ENCODE data around the gene ZNF679.
"Not testable (repeated sequence)": the region's sequence is repeated elsewhere in the genome, so short reads cannot be mapped to it uniquely, and the experiment has no call there.

Gene ZNF679

DNA sequence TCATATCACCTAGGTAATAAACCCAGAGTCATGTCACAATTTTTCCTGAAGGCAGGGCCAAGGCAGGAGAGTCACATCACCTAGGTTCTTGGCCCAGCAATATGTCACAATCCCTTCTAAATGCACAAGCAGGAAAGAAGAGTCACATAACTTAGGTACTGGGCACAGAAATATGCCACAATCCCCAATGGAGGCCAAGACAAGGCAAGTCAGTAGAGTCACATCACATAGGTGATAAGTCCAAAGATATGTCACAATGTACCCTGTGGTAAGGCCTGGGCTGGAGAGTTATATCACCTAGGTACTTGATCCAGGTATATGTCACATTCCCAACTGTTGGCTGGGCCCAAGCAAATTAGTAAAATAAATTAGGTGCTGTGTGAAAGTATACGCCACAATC, at the start of gene ZNF679:
Gene ZNF679, plus strand, starts transcription at position 301 of the 400 bp plus-strand sequence. CDS start 20,644 bp downstream, outside the sequence.
- not testable (repeated sequence) for DNase-seq

DNA sequence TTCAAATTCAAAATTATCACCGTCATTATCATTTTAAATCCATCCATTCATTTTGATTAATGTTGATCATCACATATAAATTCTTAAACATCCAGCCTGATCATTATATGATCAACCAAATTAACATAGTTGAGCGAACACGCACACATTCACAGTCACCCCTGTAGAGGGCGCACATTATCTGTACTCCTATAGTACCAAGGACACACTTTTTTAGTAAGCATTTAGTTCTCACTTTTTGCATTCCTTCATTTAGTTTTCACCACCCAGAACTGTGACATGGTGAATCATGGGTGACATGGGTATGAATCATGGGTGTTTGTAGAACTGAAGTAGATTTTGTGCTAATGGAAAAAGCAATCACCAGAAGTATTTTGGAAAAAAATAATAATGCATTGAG, 47.3 kb upstream of the ZNF679 start:
- no peak for DNase-seq

DNA sequence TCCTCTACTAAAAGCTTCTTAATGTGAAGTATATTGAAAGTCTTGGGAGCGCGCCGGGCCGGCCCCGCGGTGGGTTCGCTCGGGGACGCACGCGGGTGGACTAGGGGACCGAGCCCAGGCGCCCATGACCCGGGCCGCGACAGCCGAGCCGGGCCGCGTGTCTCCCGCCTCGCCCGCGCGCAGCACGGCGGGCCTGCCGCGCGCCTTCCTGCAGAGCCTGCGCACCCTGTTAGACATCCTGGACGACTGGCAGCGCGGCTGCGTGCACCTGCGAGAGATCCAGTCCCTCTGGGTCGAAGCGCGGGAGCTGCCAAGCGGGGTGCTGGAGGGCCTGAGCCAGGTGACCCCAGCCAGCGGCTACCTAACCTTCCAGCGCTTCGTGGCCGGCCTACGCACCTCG, 46.7 kb upstream of the ZNF679 start:
- DNase-seq = no peak

DNA sequence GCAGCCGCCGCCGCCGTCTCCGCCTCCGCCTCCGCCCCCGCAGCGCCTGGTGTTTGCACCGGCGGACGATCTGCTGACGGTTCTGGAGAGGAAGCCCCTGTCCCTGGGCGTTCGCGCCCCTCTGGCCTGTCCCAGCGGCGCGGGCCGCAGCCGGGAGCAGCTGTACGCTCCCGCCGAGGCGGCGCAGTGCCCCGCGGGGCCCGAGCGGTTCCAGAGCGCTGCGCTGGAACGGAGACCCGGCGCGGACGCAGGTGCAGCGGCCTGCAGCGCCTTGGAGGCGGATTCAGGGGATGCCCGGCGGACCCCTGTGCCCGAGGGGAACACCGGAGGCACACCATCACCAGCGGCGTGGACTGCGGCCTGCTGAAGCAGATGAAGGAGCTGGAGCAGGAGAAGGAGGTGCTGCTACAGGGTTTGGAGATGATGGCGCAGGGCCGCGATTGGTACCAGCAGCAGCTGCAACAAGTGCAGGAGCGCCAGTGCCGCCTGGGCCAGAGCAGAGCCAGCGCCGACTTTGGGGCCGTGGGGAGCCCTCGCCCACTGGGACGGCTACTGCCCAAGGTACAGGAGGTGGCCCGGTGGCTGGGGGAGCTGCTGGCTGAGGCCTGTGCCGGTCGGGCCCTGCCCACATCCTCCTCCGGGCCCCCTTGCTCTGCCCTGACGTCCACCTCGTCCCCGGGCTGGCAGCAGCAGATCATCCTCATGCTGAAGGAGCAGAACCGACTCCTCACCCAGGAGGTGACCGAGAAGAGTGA, 46.1 kb upstream of the ZNF679 start:
- DNase-seq = no peak

DNA sequence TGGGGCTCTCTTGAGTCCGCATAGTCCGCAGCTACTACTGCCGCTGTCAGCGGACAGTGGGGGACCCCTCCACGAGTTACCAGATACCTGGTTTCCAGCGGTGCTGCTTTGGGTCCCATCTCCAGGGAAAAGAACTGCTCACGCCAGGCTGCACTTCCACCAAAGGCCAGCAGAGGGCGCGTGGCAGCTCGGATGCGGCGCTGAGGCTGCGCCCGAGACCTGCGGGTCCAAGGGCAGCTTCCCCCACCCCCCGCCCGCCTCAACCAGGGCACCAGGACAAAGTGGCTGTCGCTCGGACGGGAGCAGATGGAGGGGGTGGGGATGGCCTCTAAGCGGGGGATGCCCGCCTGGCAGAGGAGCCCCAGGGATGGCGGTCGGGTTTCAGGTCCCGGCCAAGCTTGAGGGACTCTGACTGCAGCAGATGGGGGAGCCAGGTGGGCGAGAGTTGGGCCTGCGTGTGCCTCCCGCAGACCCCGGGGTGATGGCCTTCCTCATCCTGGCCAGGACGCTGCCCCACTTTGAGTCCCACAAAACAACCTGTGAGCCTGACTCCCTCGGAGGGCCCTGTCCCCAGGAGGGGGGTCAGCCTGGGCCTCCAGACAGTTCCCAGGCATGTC, 45.0 kb upstream of the ZNF679 start:
- DNase-seq = no peak

DNA sequence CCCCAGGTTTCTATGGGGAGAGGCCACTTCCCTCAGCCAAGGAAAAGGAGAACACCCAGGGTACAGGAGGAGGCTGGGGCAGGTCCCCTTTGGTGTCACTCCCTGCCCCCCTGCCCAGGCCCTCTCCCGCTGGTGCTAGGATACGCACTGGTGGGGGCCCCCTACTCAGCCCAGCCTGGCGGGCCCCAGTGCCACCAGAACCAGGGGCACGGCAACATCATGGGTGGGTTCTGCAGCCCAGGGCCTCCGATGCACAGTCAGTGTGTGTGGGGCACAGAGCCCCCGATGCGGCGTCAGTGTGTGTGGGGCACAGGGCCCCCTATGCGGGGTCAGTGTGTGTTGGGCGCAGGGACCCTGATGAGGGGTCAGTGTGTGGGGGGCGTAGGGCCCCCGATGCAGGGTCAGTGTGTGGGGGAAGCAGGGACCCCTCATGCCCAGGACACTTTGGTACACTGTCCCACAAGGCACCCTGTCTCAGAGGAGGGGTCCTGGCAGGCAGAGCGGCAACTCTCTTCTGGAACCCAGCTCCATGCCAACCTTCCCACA, 44.4 kb upstream of the ZNF679 start:
- no peak for DNase-seq

DNA sequence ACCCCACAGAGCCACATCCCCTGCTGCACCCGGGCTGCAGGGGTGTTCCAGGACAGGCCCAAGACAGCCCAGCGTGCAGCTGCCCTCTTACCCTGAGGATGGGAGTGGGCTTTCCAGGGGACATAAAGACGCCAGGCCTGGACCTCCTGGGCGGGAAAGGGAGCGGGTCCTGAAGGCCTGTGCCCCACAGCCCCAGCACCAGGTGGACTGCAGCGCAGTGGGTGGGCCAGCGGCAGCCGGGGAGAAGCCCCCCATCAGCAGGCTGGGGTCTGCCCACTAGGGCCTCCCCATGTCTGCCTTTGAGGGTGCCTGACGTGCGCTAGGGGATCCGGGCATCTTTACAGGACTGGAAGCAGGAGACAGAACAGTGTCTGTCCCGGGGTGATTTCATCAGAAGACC, 43.9 kb upstream of the ZNF679 start:
- no peak for DNase-seq

DNA sequence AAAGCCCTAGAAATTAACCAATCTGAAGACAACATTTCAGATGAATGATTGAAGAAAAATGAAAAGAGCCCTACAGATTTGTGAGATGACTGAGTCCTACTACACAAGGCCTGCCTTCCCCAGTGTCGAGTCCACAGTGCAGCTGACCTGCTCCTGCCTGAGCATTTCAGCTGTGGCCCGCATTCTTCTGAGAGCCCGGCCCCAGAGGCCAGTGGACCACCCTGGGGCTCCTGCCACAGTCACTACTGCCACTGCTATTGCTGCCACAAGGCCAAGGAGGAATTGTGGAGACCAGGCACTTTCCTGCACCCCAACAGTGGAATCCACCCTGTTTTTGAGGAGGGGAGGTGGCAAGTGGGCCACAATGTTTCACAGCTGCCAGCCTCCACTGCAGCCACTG, 40.9 kb upstream of the ZNF679 start:
- no peak for DNase-seq

DNA sequence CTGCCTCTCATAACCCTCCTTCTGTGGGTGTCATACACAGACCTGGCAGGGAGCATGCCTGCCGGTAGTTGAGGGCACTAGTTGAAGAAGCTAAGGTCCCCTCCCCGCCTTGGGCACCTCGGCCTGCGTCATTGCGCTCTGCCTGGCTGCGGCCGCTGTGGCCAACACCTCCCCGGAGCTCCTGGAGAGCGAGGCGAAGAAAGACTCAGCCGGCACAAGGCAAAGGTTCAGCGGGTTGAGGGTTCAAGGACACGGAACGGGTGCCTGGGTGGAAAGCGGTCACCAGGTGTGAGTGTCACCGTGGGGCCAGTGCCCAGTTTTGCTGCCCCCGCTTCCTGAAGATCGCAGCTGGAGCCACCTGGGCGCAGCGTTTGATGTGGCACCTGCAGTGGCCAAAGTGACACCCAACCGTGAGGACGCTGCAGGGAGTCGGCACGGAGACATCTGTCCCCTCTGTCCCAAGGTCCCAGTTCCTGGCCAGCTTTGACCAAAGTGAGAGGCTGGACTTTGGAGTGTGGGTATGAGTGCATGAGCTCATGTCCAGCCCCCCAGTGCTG, 36.0 kb upstream of the ZNF679 start:
- no peak for DNase-seq

DNA sequence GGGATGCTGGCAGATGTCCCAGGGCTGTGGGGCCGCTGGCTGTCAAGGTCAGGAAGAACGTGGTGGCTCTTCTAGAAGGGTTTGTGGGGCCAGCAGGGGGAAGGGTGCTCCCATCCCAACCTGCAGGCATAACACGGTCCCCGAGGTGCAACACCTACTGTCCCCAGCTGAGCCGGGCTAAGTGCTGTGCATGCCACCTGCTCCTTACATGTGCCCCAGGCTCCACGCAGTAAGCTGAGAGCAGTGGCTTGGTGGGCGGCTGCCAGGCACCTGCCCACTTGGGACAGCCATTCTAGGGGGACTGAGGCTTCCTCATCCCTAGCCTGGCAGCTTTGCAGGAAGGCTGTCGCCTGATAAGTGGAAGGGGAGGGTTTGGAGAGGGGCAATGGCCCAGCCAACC, 35.5 kb upstream of the ZNF679 start:
- no peak for DNase-seq

DNA sequence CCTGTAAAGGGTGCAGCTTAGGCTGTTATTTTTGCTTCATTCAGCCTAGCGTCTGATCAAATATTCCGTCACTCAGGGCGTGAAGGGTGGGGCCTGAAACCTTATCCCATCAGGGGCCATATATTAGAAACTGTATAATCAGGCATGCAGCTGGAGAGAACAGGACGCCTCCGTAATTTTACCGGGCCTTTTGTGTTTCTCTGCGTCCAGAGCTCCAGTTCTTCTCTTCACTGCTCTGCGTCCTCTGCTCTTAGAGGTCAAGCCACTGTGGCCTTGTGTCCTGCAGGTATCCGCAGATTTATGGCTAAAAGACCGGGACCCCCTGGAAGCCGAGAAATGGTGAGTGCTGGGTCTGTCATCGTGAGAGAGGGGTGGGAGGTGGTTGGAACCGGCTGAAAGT, 21.4 kb upstream of the ZNF679 start, which contains the start of gene ZNF735:
Gene ZNF735, plus strand, starts transcription at position 301 of the 400 bp plus-strand sequence. Its CDS starts 0 bp downstream, at position 301.
- DNase-seq = no peak

DNA sequence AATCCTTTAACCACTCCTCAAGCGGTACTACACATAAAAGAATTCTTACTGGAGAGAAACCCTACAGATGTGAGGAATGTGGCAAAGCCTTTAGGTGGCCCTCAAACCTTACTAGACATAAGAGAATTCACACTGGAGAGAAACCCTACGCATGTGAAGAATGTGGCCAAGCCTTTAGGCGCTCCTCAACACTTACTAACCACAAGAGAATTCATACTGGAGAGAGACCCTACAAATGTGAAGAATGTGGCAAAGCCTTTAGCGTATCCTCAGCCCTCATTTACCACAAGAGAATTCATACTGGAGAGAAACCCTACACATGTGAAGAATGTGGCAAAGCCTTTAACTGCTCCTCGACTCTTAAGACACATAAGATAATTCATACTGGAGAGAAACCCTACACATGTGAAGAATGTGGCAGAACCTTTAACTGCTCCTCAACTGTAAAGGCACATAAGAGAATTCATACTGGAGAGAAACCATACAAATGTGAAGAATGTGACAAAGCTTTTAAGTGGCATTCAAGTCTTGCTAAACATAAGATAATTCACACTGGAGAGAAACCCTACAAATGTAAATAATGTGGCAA, 8.5 kb upstream of the ZNF679 start:
- DNase-seq = not testable (repeated sequence)

DNA sequence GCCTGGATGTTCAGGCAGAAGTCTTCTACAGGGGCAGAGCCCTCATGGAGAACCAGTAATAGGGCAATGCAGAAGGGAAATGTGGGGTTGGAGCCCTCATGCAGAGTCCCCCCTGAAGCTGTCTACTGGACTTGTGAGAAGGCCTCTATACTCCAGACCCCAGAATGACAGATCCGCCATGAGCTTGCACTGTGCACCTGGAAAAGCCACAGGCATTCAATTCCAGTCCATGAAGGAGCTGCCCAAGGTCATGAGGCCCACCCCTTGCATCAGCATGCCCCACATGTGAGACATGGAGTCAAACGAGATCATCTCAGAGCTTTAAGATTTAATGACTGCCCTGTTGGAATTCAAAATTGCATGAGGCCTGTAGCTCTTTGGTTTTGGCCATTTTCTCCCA, 4.9 kb upstream of the ZNF679 start:
- no peak for DNase-seq

DNA sequence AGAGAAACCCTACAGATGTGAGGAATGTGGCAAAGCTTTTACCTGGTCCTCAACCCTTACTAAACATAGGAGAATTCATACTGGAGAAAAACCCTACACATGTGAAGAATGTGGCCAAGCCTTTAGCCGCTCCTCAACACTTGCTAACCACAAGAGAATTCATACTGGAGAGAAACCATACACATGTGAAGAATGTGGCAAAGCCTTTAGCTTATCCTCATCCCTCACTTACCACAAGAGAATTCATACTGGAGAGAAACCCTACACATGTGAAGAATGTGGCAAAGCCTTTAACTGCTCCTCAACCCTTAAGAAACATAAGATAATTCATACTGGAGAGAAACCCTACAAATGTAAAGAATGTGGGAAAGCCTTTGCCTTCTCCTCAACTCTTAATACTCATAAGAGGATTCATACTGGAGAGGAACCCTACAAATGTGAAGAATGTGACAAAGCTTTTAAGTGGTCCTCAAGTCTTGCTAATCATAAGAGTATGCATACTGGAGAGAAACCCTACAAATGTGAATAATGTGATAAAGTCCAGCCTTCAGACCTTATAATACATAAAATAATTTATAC, 38.2 kb downstream of the ZNF679 start:
- DNase-seq = no peak

DNA sequence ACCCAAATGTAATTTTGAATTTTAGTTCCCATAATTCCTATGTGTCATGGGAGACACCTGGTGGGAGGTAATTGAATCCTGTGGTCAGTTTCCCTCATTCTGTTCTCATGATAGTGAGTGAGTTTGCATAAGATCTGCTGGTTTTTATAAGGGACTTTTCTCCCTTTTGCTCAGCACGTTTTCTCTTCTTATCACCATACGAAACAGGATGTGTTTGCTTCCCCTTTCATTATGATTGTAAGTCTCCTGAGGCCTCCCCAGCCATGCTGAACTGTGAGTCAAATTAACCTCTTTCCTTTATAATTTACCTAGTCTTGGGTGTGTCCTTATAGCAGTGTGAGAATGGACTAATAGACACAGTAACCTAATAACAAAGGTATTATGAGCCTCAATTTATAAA, 49.4 kb downstream of the ZNF679 start:
- no peak for DNase-seq

DNA sequence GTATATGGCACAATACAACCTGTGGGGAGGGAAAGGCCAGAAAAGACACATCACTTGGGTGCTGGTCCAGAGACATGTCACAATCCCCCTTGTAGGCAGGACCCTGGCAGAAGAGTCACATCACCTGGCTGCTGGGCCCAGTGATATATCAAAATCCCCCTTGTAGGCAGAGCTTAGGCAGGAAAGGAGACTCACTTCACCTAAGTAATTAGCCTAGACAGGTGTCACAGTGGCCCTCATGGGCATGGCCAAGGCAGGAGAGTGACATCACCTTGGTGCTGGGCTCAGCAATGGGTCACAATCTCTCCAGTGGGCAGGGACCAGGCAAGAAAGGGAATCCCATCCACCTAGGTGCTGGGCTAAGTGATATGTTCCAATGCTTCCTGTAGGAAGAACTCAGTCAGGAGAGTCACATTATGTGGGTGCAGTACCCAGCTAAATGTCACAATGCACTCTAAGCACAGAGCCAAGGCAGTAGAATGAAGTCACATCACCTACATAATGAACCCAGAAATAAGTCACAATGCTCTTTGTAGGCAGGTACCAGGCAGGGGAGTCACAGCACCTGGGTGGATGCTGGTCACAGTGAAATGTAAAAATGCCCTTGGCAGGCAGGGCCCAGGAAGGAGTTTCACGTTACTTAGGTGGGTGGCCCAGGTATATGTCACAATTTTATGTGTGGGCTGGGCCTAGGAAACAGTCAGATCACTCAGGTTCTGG, 66.6 kb downstream of the ZNF679 start:
- no peak for DNase-seq

DNA sequence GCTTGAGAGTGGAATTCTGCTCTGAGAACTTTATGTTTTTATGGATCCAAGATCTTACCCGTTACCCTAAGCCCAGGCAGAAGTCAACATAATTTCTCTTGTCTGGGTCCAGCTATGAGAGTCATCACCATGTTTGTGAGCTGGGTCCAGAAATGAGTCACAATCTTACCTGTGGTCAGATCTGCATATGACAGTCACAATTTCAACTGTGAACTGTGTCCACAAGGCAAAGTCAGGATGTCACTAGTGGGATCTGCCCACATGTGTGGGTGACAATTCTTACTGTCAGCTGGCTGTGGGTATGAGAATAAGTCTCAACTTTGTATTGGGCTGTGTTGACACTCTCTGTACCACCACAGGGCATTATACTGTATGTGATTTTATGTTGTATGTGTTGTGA, 69.1 kb downstream of the ZNF679 start:
- not testable (repeated sequence) for DNase-seq

DNA sequence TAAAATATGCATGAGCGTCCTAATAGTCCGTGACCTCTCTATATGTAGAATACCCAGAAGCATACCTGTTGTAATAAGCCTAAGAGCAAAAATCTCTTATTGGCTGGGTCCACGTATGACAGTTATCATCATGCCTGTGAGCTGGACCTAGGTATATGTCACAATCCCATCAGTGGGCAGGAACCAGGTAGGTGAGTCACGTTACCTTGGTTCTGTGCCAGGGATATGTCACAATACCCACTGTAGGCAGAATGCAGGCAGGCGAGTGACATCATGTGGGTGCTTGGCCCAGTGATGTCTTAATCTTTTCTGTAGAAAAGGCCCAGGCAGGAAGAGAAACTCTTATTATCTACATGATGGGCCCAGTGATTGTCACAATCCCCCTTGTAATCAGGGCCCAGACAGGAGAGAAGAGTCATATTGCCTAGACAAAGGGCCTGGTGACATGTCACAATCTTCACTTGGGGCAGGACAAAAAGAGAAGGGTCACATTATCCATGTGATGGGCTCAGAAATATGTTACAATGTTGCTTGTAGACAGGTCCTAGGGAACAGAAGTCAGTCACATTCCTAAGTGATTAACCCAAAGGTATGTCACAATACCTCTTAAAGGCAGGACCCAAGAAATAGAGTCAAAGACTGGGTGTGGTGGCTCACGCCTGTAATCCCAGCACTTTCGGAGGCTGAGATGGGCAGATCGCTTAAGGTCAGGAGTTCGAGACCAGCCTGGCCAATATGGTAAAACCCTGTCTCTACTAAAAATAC, 72.5 kb downstream of the ZNF679 start:
- DNase-seq = no peak

DNA sequence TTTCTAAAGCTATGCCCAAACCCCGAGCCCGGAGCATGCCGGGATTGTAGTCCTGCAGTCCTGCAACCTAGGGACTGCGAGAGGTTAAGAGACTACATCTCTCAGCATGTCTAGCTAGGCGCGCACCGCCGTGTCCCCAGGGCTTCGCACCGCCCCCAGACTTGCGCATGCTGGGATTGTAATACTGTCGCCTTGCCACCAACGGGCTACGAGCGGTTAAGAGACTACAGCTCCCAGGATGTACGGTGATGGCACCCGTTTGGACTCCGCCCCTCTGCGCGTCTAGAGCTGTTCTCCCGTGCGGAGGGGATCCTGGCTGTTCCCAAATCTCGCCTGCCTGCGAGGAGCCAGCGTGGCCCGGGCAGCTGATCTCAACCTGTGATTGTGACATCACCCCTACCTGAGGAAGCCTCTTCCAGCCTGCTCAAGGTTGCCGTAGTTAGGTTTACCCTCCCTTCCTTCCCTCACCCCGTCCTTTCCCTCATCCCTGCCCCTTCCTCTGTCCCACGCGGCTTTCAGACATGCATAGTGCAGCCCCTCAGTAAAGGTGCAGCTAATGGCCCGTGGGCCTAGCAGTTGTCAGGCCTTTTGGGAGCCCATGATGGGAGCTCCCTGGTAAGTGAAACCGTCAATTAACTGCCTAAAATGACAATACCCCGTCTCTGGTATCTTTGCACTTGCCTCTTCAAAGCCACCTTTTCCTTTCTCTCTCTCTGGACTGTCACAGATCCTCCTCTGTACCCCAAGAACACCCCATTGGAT, 79.2 kb downstream of the ZNF679 start:
- DNase-seq = peak; percentile 93

DNA sequence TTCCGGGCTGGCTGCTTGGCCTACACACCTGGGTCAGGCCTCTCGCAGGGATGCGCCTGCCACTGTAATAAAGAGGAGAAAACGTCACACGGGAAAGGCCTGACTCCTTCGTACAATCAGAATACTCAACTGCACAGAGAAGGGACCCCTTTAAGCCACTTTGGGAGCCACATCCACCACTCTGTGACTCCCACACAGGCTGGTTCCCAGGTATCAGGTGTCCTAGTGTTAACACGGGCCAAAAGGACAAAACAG, 79.7 kb downstream of the ZNF679 start:
- no peak for DNase-seq

DNA sequence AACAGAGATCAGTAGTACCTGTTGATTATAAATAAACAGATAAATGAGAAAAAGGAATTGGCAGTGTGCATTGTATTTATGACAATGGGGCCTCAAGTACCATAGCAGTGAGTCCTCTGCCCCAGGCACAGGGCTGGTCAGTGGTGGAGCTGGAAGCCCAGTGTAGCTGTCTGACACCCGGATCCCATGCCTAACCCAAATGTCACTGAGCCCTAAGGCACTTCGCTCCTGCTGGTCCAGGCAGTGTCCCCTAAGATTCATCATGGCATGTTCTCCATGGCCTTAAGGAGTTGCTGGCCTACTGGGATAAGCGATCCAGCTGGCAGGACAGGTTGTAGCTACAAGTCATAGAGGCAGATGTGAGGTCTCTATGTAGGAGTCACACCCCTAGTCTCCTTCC, 82.2 kb downstream of the ZNF679 start:
- no peak for DNase-seq
